IMR-90 (cell line): ENCODE results near the gene DOCK1. TPM values are rescaled to one million over a fixed set of nuclear protein-coding genes. Genes with fewer than 3 reads are reported as not detected.

ENCODE experiments used
- ATAC-seq: fragments of 200-7000 bp; cut with Tn5 transposase; 2 replicates; pipeline ENCODE4 v1.9.1; 2020; ENCODE audit warnings: low read depth, mild to moderate bottlenecking, moderate library complexity
- BruUV-seq: library from RNA; stranded (reverse); fragments of 400-500 nt; replicated peaks from 2 replicates; lab custom pipeline; 2021; lab: Mats Ljungman, UMichigan
- CTCF ChIA-PET: fragments of 300-600 bp; formaldehyde crosslinking; extraction: SDS; loops from one replicate; lab custom pipeline; 2021; ENCODE audit warnings: antibody characterized with exemption; lab: Yijun Ruan, JAX
- POLR2A ChIA-PET: fragments of 300-600 bp; sonication (Branson Sonifier 250); formaldehyde crosslinking; loops from one replicate; lab custom pipeline; 2022; ENCODE audit warnings: antibody characterized with exemption; ENCODE audit not compliant: unreplicated experiment; lab: Charles Lee
- DNase-seq: peaks from one replicate; pipeline ENCODE4 v3.0.0; 2013
- H2AFZ ChIP-seq: replicated peaks from 2 replicates; pipeline ENCODE3; 2013; ENCODE audit warnings: low read length, mild to moderate bottlenecking; ENCODE audit not compliant: poor library complexity
- H2AK5ac ChIP-seq: 2 replicates; pipeline ENCODE4 v1.6.1; 2013; ENCODE audit warnings: low read depth, low read length, inconsistent platforms
- H2AK9ac ChIP-seq: replicated peaks from 2 replicates; pipeline ENCODE3; 2013; ENCODE audit warnings: mild to moderate bottlenecking, low read depth, low read length, moderate library complexity; ENCODE audit not compliant: poor library complexity
- H2BK120ac ChIP-seq: 2 replicates; pipeline ENCODE4 v1.6.1; 2013; ENCODE audit warnings: low read depth, low read length, inconsistent platforms
- H2BK15ac ChIP-seq: 3 replicates; pipeline ENCODE4 v1.6.1; 2013; ENCODE audit warnings: low read depth, low read length, inconsistent platforms
- H2BK20ac ChIP-seq: 2 replicates; pipeline ENCODE4 v1.6.1; 2013; ENCODE audit warnings: low read depth, mild to moderate bottlenecking, inconsistent platforms, low read length, moderate library complexity
- H2BK5ac ChIP-seq: 2 replicates; pipeline ENCODE4 v1.6.1; 2013; ENCODE audit warnings: mild to moderate bottlenecking, low read depth, low read length, inconsistent platforms; ENCODE audit not compliant: poor library complexity, severe bottlenecking
- H3K14ac ChIP-seq: replicated peaks from 2 replicates; pipeline ENCODE4 v1.6.1; 2013; ENCODE audit warnings: low read depth, low read length, inconsistent platforms
- H3K18ac ChIP-seq: 2 replicates; pipeline ENCODE4 v1.6.1; 2013; ENCODE audit warnings: low read depth, low read length, control low read depth
- H3K23ac ChIP-seq: 2 replicates; pipeline ENCODE4 v1.6.1; 2013; ENCODE audit warnings: low read depth, low read length, inconsistent platforms
- H3K27ac ChIP-seq: 2 replicates; pipeline ENCODE4 v1.5.1; 2013; ENCODE audit warnings: mild to moderate bottlenecking, control low read depth, low read length; ENCODE audit not compliant: insufficient read depth
- H3K27me3 ChIP-seq: 2 replicates; pipeline ENCODE4 v1.6.1; 2013; ENCODE audit warnings: low read length; ENCODE audit not compliant: control insufficient read depth, insufficient read depth
- H3K36me3 ChIP-seq: 2 replicates; pipeline ENCODE4 v1.6.1; 2013; ENCODE audit warnings: low read length, mixed read lengths; ENCODE audit not compliant: control insufficient read depth, insufficient read depth
- H3K4ac ChIP-seq: 2 replicates; pipeline ENCODE4 v1.6.1; 2013; ENCODE audit warnings: low read depth, low read length, inconsistent platforms
- H3K4me1 ChIP-seq: 2 replicates; pipeline ENCODE4 v1.6.1; 2013; ENCODE audit warnings: low read length, mixed read lengths; ENCODE audit not compliant: control insufficient read depth, insufficient read depth
- H3K4me2 ChIP-seq: 2 replicates; pipeline ENCODE4 v1.6.1; 2013; ENCODE audit warnings: low read depth, mild to moderate bottlenecking, control low read depth, low read length, moderate library complexity
- H3K4me3 ChIP-seq: 2 replicates; pipeline ENCODE4 v1.5.1; 2013; ENCODE audit warnings: low read depth, mild to moderate bottlenecking, control low read depth, low read length, moderate library complexity; ENCODE audit not compliant: insufficient read depth
- H3K56ac ChIP-seq: 2 replicates; pipeline ENCODE4 v1.6.1; 2013; ENCODE audit warnings: low read length, inconsistent platforms; ENCODE audit not compliant: insufficient read depth; ENCODE audit errors: extremely low read depth
- H3K79me1 ChIP-seq, 2 experiments: 2 replicates each; pipeline ENCODE4 v1.6.1; 2013; ENCODE audit warnings: low read length in 2 of 2, inconsistent platforms in 1 of 2, low read depth in 1 of 2
- H3K9ac ChIP-seq: 2 replicates; pipeline ENCODE4 v1.6.1; 2013; ENCODE audit warnings: low read depth, low read length, control low read depth
- H3K9me1 ChIP-seq: 2 replicates; pipeline ENCODE4 v1.6.1; 2013; ENCODE audit warnings: low read length, inconsistent platforms; ENCODE audit not compliant: insufficient read depth
- H3K9me3 ChIP-seq: 2 replicates; pipeline ENCODE4 v1.6.1; 2013; ENCODE audit warnings: low read length; ENCODE audit not compliant: control insufficient read depth, insufficient read depth
- H4K20me1 ChIP-seq: 2 replicates; pipeline ENCODE4 v1.6.1; 2013; ENCODE audit warnings: low read length, inconsistent platforms; ENCODE audit not compliant: insufficient read depth
- H4K5ac ChIP-seq: 2 replicates; pipeline ENCODE4 v1.6.1; 2013; ENCODE audit warnings: mild to moderate bottlenecking, low read depth, low read length, control low read depth
- H4K8ac ChIP-seq, 2 experiments: 2 replicates each; pipeline ENCODE4 v1.6.1; 2013; ENCODE audit warnings: low read depth in 2 of 2, low read length in 2 of 2, control low read depth in 1 of 2, inconsistent platforms in 1 of 2
- H4K91ac ChIP-seq: 2 replicates; pipeline ENCODE4 v1.6.1; 2013; ENCODE audit warnings: low read depth, low read length, inconsistent platforms; ENCODE audit not compliant: insufficient read depth
- BHLHE40 ChIP-seq: fragments of 150-350 bp; IDR thresholded peaks from 2 replicates; pipeline ENCODE4 v1.6.1; 2016; ENCODE audit warnings: mild to moderate bottlenecking, low read depth, low read length
- CTCF ChIP-seq: conservative IDR thresholded peaks from 2 replicates; pipeline ENCODE4 v1.5.1; 2012; ENCODE audit warnings: mild to moderate bottlenecking, low read depth, low read length, improper control_type of control experiment
- RAD21 ChIP-seq: IDR thresholded peaks from 2 replicates; pipeline ENCODE4 v1.6.1; 2012; ENCODE audit warnings: low read length, improper control_type of control experiment
- RFX5 ChIP-seq: IDR thresholded peaks from 2 replicates; pipeline ENCODE4 v1.8.0; 2012; ENCODE audit warnings: low read depth, mild to moderate bottlenecking, low read length, moderate library complexity
- SMC3 ChIP-seq: fragments of 150-350 bp; IDR thresholded peaks from 2 replicates; pipeline ENCODE4 v1.6.1; 2016; ENCODE audit warnings: low read depth, mild to moderate bottlenecking, antibody characterized with exemption, low read length, moderate library complexity
- WGBS, 2 experiments: methylation state at CpG; one replicate each; pipeline versions ENCODE4 v1.1.5 to v1.1.7; 2013; ENCODE audit warnings: missing lambda C conversion rate in 2 of 2; ENCODE audit not compliant: insufficient read length in 1 of 2; ENCODE audit errors: extremely low coverage in 2 of 2; 5-methylcytosine and 5-hydroxymethylcytosine counted together
- dilution Hi-C: fragments of 300-500 bp; cut with HindIII; formaldehyde crosslinking; loops from one replicate; pipeline ENCODE4 v1.14.3; 2018; ENCODE audit warnings: low sequenced_read_pairs; ENCODE audit not compliant: unreplicated experiment
- in situ Hi-C: fragments of 300-500 bp; cut with MboI; formaldehyde crosslinking; loops from 3 replicates; pipeline ENCODE4 v1.14.3; 2019; ENCODE audit warnings: low sequenced_read_pairs, inconsistent platforms, mixed read lengths
- intact Hi-C: fragments of 100-400 bp; cut with micrococcal nuclease; formaldehyde crosslinking; loops from 2 replicates; pipeline ENCODE4 v1.10.0; 2022
- polyA plus RNA-seq, 3 experiments: library from polyadenylated mRNA; depleted of rRNA; stranded (reverse); fragments of >200 nt; gene quantifications; 2 replicates each; pipeline ENCODE4 v1.2.3, GENCODE V29; 2012; ENCODE audit warnings: low replicate concordance in 1 of 3
- total RNA-seq: library from RNA; depleted of rRNA; stranded (reverse); fragments of >200 nt; gene quantifications from 2 replicates; pipeline ENCODE4 v1.2.3, GENCODE V29; 2012
- TF ChIP-seq, protein P1 (sequence below): fragments of 150-350 bp; IDR thresholded peaks from 2 replicates; pipeline ENCODE4 v1.6.1; 2016; ENCODE audit warnings: low read depth, mild to moderate bottlenecking, low read length, moderate library complexity, borderline replicate concordance

DOCK1 gene
- total and polyA plus RNA-seq, 2 of the 4 experiments (the other 2 are of a cell fraction): 28.2 to 71.0 TPM

- H4K5ac ChIP-seq: no peak overlapping the region
- H3K18ac ChIP-seq: no peak overlapping the region
- no peaks in the 10 kb centered on the region for H3K27me3 ChIP-seq
- H4K8ac ChIP-seq: no peak overlapping the region
- POLR2A ChIA-PET: no interaction called here
- 96% methylated on average over 4 of the region's 8 CpGs; no CpG with 5 or more reads in 1 of the 2 experiments for WGBS, 2 experiments
- DNase-seq (no peak), ATAC-seq (no peak)
- H2BK20ac ChIP-seq: no peak overlapping the region
- H3K9me3 ChIP-seq: no peaks in the 10 kb centered on the region
- no peak overlapping the region for H3K4me3 ChIP-seq
- H3K79me1 ChIP-seq: peaks cover 43 to 62% of the 10 kb centered on the region in 2 experiments
- H3K4me1 ChIP-seq: peaks cover 6% of the 10 kb centered on the region; the same call in 1 of the 2 replicates
- peaks cover 13% of the 10 kb centered on the region for H3K36me3 ChIP-seq
- H2AK9ac ChIP-seq: no peak overlapping the region
- no peak overlapping the region for H2AFZ ChIP-seq
- peak overlapping the region; percentile 18; the same call in 1 of the 2 replicates for H2AK5ac ChIP-seq
- intact Hi-C loops: no loop called here
- no peak overlapping the region for H3K56ac ChIP-seq
- H3K14ac ChIP-seq: no peak overlapping the region
- H2BK15ac ChIP-seq: no peak overlapping the region
- H3K9me1 ChIP-seq: peaks cover 17% of the 10 kb centered on the region
- no peak overlapping the region for H3K23ac ChIP-seq
- dilution Hi-C loops: no loop called here
- BruUV-seq: no TSS peak
- H3K27ac ChIP-seq: no peak overlapping the region
- in situ Hi-C loops: no loop called here
- no peak overlapping the region for H4K91ac ChIP-seq
- no peak overlapping the region for H3K9ac ChIP-seq
- no peak overlapping the region for H2BK120ac ChIP-seq
- peaks cover 63% of the 10 kb centered on the region for H4K20me1 ChIP-seq
- H2BK5ac ChIP-seq: no peak overlapping the region
- H3K4ac ChIP-seq: no peak overlapping the region
- H3K4me2 ChIP-seq: no peak overlapping the region
- CTCF ChIA-PET: no interaction called here
- TF ChIP-seq RFX5 (no peak), RAD21 (0 out of 2 replicates have a peak, but pooled peaks have one; percentile 15), BHLHE40 (no peak), SMC3 (no peak; the same call in 1 of the 2 replicates), CTCF (no peak)
- TF ChIP-seq, protein P1, sequence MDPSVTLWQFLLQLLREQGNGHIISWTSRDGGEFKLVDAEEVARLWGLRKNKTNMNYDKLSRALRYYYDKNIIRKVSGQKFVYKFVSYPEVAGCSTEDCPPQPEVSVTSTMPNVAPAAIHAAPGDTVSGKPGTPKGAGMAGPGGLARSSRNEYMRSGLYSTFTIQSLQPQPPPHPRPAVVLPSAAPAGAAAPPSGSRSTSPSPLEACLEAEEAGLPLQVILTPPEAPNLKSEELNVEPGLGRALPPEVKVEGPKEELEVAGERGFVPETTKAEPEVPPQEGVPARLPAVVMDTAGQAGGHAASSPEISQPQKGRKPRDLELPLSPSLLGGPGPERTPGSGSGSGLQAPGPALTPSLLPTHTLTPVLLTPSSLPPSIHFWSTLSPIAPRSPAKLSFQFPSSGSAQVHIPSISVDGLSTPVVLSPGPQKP: no peak
These were observed 64.1 kb downstream of the DOCK1 start for GRCh38 chr10:126969310-126969709.
